GM18507 (cell line): ENCODE data around the gene USP7.
"Not testable (repeated sequence)": the region's sequence is repeated elsewhere in the genome, so short reads cannot be mapped to it uniquely, and the experiment has no call there.

Experiments used
- DNase-seq: peaks from one replicate; pipeline ENCODE4 v3.0.0; 2011; ENCODE audit warnings: low read depth; ENCODE audit not compliant: insufficient read length; ENCODE audit errors: extremely low spot score
- FAIRE-seq: peaks from 2 replicates; lab custom pipeline; 2011; peaks lifted over from hg19 to GRCh38; lab: Jason Lieb, UNC

The USP7 gene

GRCh38 chr16:8887952-8888560 is 75.7 kb downstream of the USP7 start:
- DNase-seq (no peak), FAIRE-seq (no peak)

- no peak for FAIRE-seq
Observed at GRCh38 chr16:8887431-8887765, 76.3 kb downstream of the USP7 start.

GRCh38 chr16:8886593-8887430 is 76.9 kb downstream of the USP7 start:
- DNase-seq (no peak), FAIRE-seq (no peak)

More at GRCh38 chr16:8887431-8887765, 76.3 kb downstream of the USP7 start:
- no peak for DNase-seq

GRCh38 chr16:8885674-8886592 is 77.8 kb downstream of the USP7 start:
- FAIRE-seq: no peak

GRCh38 chr16:8882725-8883377 is 80.9 kb downstream of the USP7 start:
- FAIRE-seq (no peak), DNase-seq (no peak)

More at GRCh38 chr16:8885674-8886592, 77.8 kb downstream of the USP7 start:
- no peak for DNase-seq

GRCh38 chr16:8882041-8882617 is 81.6 kb downstream of the USP7 start, which contains the start of gene LITAFD:
TSS of gene LITAFD (plus strand) at chr16:8882351. CDS start at chr16:8884356, 2,005 bp downstream.
- FAIRE-seq (no peak), DNase-seq (no peak)

- no peak for FAIRE-seq
- DNase-seq: no peak
Observed at GRCh38 chr16:8880839-8881510, 82.7 kb downstream of the USP7 start.

- DNase-seq: no peak
- FAIRE-seq: no peak
Observed at GRCh38 chr16:8878523-8878911, 85.2 kb downstream of the USP7 start.

- FAIRE-seq (no peak), DNase-seq (no peak)
Observed at GRCh38 chr16:8877894-8878522, 85.7 kb downstream of the USP7 start.

GRCh38 chr16:8875317-8875716 is 88.4 kb downstream of the USP7 start:
- FAIRE-seq, DNase-seq: not testable (repeated sequence)

- DNase-seq (no peak), FAIRE-seq (no peak)
Observed at GRCh38 chr16:8874388-8874787, 89.3 kb downstream of the USP7 start.

GRCh38 chr16:8873866-8874195 is 89.9 kb downstream of the USP7 start:
- FAIRE-seq, DNase-seq: not testable (repeated sequence)

GRCh38 chr16:8872967-8873865 is 90.5 kb downstream of the USP7 start:
- DNase-seq: no peak

GRCh38 chr16:8872071-8872470 is 91.6 kb downstream of the USP7 start:
- no peak for FAIRE-seq
- DNase-seq: no peak

More at GRCh38 chr16:8872967-8873865, 90.5 kb downstream of the USP7 start:
- no peak for FAIRE-seq

- FAIRE-seq, DNase-seq: not testable (repeated sequence)
Observed at GRCh38 chr16:8869988-8870241, 93.8 kb downstream of the USP7 start.

GRCh38 chr16:8869212-8869987 is 94.3 kb downstream of the USP7 start:
- FAIRE-seq: no peak
- DNase-seq: no peak
